Measurements from ENCODE around the gene DNAH12. TPM values are rescaled to one million over a fixed set of nuclear protein-coding genes. Genes with fewer than 3 reads are reported as not detected.
"Not testable (repeated sequence)": the region's sequence is repeated elsewhere in the genome, so short reads cannot be mapped to it uniquely, and the experiment has no call there.

Gene DNAH12
- total and polyA plus RNA-seq, 2 of the 4 experiments (the other 2 are of a cell fraction): under 0.01 to 0.02 TPM

GRCh38 chr3:57370341-57370740, 173.8 kb downstream of the DNAH12 start:
- Histone ChIP-seq H3K9me3 (ENCODE audit: control insufficient read depth, insufficient read depth, low read length) (no peaks in the 10 kb centered on the region), H3K9ac (ENCODE audit: low read depth, low read length) (no peak overlapping the region), H2AK5ac (ENCODE audit: low read depth, low read length) (no peak overlapping the region), H3K9me1 (ENCODE audit: insufficient read depth, low read length) (no peaks in the 10 kb centered on the region), H3K18ac (ENCODE audit: low read depth, low read length) (no peak overlapping the region), H2BK15ac (ENCODE audit: low read depth, low read length) (no peak overlapping the region), H2BK120ac (ENCODE audit: low read depth, low read length) (no peak overlapping the region), H2BK5ac (ENCODE audit: low read depth, low read length, poor library complexity, severe bottlenecking) (no peak overlapping the region), H2AFZ (replicated peaks; ENCODE audit: low read length, poor library complexity) (no peak overlapping the region), H3K79me1 (ENCODE audit: low read depth in 1 of 2, low read length in 2 of 2) (no peaks in the 10 kb centered on the region), H4K20me1 (ENCODE audit: insufficient read depth, low read length) (no peaks in the 10 kb centered on the region), H3K36me3 (ENCODE audit: control insufficient read depth, insufficient read depth, low read length) (no peaks in the 10 kb centered on the region), H3K27me3 (ENCODE audit: control insufficient read depth, insufficient read depth, low read length) (no peaks in the 10 kb centered on the region), H3K4me3 (ENCODE audit: insufficient read depth, low read depth, low read length) (no peak overlapping the region), H3K56ac (ENCODE audit: extremely low read depth, insufficient read depth, low read length) (no peak overlapping the region), H3K4me1 (ENCODE audit: control insufficient read depth, insufficient read depth, low read length) (no peaks in the 10 kb centered on the region), H3K27ac (ENCODE audit: insufficient read depth, low read length) (no peak overlapping the region), H4K8ac (ENCODE audit: low read depth in 2 of 2, low read length in 2 of 2) (no peak overlapping the region), H4K91ac (ENCODE audit: insufficient read depth, low read depth, low read length) (no peak overlapping the region), H3K14ac (replicated peaks; ENCODE audit: low read depth, low read length) (no peak overlapping the region), H2AK9ac (replicated peaks; ENCODE audit: low read depth, low read length, poor library complexity) (no peak overlapping the region), H3K4ac (ENCODE audit: low read depth, low read length) (no peak overlapping the region), H3K4me2 (ENCODE audit: low read depth, low read length) (no peak overlapping the region), H4K5ac (ENCODE audit: low read depth, low read length) (no peak overlapping the region), H3K23ac (ENCODE audit: low read depth, low read length) (no peak overlapping the region), H2BK20ac (ENCODE audit: low read depth, low read length) (no peak overlapping the region)
- dilution Hi-C loops (cut with HindIII; ENCODE audit: low sequenced_read_pairs, unreplicated experiment): no loop called here
- no TSS peak for BruUV-seq (replicated peaks)
- TF ChIP-seq ELK1 (IDR thresholded peaks at IDR 0.05; ENCODE audit: borderline replicate concordance, low read depth, low read length) (no peak), SMC3 (IDR thresholded peaks at IDR 0.05; ENCODE audit: low read depth, low read length) (no peak), MXI1 (IDR thresholded peaks at IDR 0.05; ENCODE audit: borderline replicate concordance, low read depth, low read length) (no peak), RCOR1 (IDR thresholded peaks at IDR 0.05; ENCODE audit: insufficient replicate concordance, low read length) (no peak), FOS (IDR thresholded peaks at IDR 0.05; ENCODE audit: low read depth, low read length) (no peak), CHD1 (IDR thresholded peaks at IDR 0.05; ENCODE audit: low read depth, low read length) (no peak), CEBPB (IDR thresholded peaks at IDR 0.05; ENCODE audit: low read depth, low read length) (peak; percentile 61)
- intact Hi-C loops (cut with micrococcal nuclease): no loop called here
- CTCF ChIA-PET: no interaction called here
- POLR2A ChIA-PET (ENCODE audit: unreplicated experiment): no interaction called here
- WGBS, 2 experiments (ENCODE audit: extremely low coverage in 2 of 2, insufficient read length in 1 of 2): no CpG with 5 or more reads among the region's 1 CpG
- no peak for ATAC-seq (ENCODE audit: low read depth)
- in situ Hi-C loops (cut with MboI; ENCODE audit: low sequenced_read_pairs): no loop called here
- no peak for DNase-seq

- H4K91ac ChIP-seq (ENCODE audit: insufficient read depth, low read depth, low read length); H3K23ac ChIP-seq (ENCODE audit: low read depth, low read length); H2AFZ ChIP-seq (replicated peaks; ENCODE audit: low read length, poor library complexity); intact Hi-C loops (cut with micrococcal nuclease); H2BK20ac ChIP-seq (ENCODE audit: low read depth, low read length); H2BK15ac ChIP-seq (ENCODE audit: low read depth, low read length); H3K9me3 ChIP-seq (ENCODE audit: control insufficient read depth, insufficient read depth, low read length); H3K18ac ChIP-seq (ENCODE audit: low read depth, low read length); H3K79me1 ChIP-seq (ENCODE audit: low read depth in 1 of 2, low read length in 2 of 2); H4K8ac ChIP-seq (ENCODE audit: low read depth in 2 of 2, low read length in 2 of 2); H3K4ac ChIP-seq (ENCODE audit: low read depth, low read length); H4K20me1 ChIP-seq (ENCODE audit: insufficient read depth, low read length); H4K5ac ChIP-seq (ENCODE audit: low read depth, low read length); H3K4me2 ChIP-seq (ENCODE audit: low read depth, low read length); dilution Hi-C loops (cut with HindIII; ENCODE audit: low sequenced_read_pairs, unreplicated experiment); ATAC-seq (ENCODE audit: low read depth); H2AK9ac ChIP-seq (replicated peaks; ENCODE audit: low read depth, low read length, poor library complexity); CTCF ChIA-PET; H2AK5ac ChIP-seq (ENCODE audit: low read depth, low read length); H3K27ac ChIP-seq (ENCODE audit: insufficient read depth, low read length); H3K4me3 ChIP-seq (ENCODE audit: insufficient read depth, low read depth, low read length); H3K9ac ChIP-seq (ENCODE audit: low read depth, low read length); DNase-seq; H2BK5ac ChIP-seq (ENCODE audit: low read depth, low read length, poor library complexity, severe bottlenecking); H3K36me3 ChIP-seq (ENCODE audit: control insufficient read depth, insufficient read depth, low read length); POLR2A ChIA-PET (ENCODE audit: unreplicated experiment); H2BK120ac ChIP-seq (ENCODE audit: low read depth, low read length); in situ Hi-C loops (cut with MboI; ENCODE audit: low sequenced_read_pairs); BruUV-seq (replicated peaks); H3K27me3 ChIP-seq (ENCODE audit: control insufficient read depth, insufficient read depth, low read length); H3K4me1 ChIP-seq (ENCODE audit: control insufficient read depth, insufficient read depth, low read length); H3K9me1 ChIP-seq (ENCODE audit: insufficient read depth, low read length); H3K14ac ChIP-seq (replicated peaks; ENCODE audit: low read depth, low read length); H3K56ac ChIP-seq (ENCODE audit: extremely low read depth, insufficient read depth, low read length): not testable (repeated sequence)
- WGBS, 2 experiments (ENCODE audit: extremely low coverage in 2 of 2, insufficient read length in 1 of 2): no CpG with 5 or more reads among the region's 2 CpGs
Observed at GRCh38 chr3:57365089-57365488, 179.1 kb downstream of the DNAH12 start.

All from IMR-90 (cell line).